Mononuclear cell (primary cell): ENCODE results near the gene LYRM2. TPM values are rescaled to one million over a fixed set of nuclear protein-coding genes. Genes with fewer than 3 reads are reported as not detected.

Source experiments
- H3K27me3 ChIP-seq: 2 replicates; pipeline ENCODE4 v1.6.0; 2011; ENCODE audit warnings: low read length, control low read depth; ENCODE audit not compliant: insufficient read depth
- H3K4me1 ChIP-seq: 2 replicates; pipeline ENCODE4 v1.5.1; 2011; ENCODE audit warnings: mild to moderate bottlenecking, low read length, control low read depth; ENCODE audit not compliant: insufficient read depth
- H3K4me3 ChIP-seq: 2 replicates; pipeline ENCODE4 v1.5.1; 2011; ENCODE audit warnings: mild to moderate bottlenecking, low read length, moderate library complexity
- H3K9me3 ChIP-seq: 2 replicates; pipeline ENCODE4 v1.5.1; 2011; ENCODE audit warnings: low read depth, mild to moderate bottlenecking, control low read depth, low read length
- total RNA-seq: library from RNA; depleted of rRNA; stranded (reverse); fragments of >200 nt; gene quantifications from one replicate; pipeline ENCODE4 v1.2.3, GENCODE V29; 2012

The LYRM2 gene
- total RNA-seq, 1 donor: 21.3 TPM

DNA sequence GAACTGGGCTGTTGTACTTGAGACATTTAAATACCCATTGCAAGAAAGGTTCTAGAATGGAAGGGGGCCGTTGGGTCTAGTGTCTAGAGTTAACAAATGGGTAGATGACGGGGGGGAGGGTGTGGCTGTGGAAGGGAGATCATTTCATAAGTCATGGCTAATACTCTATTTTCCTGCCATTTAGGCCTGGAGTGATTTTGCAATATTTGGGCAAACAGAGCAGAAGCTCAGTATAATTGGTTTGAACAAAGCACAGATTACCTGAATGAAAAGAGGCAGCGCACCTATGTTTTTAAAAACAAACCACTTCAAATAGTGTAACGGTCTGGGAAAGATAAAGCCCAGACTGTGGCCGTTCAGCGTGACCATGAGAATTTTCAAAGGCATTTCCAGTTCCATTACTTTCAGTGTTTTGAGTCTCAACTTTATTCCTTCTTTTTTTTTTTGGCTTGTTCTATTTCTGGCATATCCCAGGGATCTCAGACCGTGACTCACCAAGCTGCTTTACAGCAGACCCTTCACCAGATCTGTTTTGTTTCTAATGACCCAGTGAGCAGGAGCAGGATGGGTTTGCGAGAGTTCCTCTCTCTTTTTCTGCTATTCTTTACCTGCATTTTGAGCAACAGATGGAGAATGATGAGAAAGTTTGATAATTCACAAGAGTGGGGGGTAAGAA, 73.7 kb downstream of the LYRM2 start:
- Histone ChIP-seq H3K4me3 (no peak overlapping the region), H3K27me3 (no peaks in the 10 kb centered on the region), H3K4me1 (no peaks in the 10 kb centered on the region), H3K9me3 (no peaks in the 10 kb centered on the region)

DNA sequence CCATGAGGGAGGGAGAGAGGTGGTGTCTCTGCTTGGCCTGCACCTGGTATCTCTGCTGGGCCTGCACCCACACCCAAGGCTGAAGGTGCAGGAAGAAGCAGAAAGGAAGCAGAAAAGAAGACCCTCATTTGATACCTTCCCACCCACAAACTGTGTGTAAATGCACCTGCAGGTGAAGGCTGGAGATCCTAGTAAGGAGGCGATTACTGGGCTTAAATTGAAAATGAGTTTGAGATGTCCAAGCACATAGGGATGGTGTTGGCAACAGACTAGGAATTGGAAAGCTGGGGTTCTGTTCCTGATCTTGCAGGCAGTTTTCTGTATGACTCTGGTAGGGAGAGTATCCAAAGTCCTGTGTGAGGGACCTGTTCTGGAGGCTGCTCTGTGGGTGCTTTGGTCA, 74.7 kb downstream of the LYRM2 start:
- no peaks in the 10 kb centered on the region for H3K9me3 ChIP-seq

DNA sequence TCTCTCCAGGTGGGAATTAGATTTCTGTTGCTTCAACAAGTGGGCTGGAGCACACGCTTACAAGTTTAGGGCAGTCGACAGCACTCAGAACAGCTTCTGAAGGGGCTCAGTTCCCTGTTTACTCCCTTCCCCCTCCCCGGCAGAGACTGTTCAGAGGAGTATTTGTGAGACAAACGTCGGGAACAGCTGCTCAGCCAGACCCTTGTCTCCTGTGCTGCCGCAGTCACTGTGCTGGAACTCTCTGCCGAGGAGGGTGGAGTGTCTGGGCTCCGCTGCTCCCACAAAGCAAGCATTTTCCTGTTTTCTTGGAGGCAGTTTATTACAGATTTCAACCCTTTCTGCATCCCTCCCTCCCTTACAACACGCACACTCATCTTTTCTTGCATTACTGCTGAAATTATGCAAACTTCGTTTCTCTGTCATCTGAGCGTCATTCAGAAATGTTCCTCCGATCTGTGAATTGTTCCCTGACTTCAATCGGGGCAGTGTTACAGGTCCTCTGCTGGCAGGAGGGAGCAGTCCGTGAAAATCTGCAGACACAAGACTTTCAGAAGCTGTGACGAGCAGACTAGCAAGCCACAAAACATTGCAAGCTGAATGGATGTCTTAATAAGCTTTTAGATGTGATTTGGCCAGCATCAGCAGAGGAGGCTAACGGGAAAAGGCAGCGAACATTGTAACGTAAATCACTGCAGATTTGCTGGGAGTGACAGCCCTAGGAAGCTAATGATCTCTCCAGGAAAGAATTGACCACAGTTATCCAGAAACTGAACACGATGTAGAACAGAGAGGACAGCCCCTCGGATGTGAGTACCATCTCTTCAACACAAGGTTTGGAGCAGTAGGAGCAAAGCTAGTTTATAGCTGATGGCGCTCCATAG, 76.2 kb downstream of the LYRM2 start:
- H3K27me3 ChIP-seq: no peaks in the 10 kb centered on the region
- no peaks in the 10 kb centered on the region for H3K4me1 ChIP-seq
- H3K4me3 ChIP-seq: no peak overlapping the region
- H3K9me3 ChIP-seq: no peaks in the 10 kb centered on the region

More for the DNA sequence above, 74.7 kb downstream of the LYRM2 start:
- Histone ChIP-seq H3K4me1 (no peaks in the 10 kb centered on the region), H3K4me3 (no peak overlapping the region), H3K27me3 (no peaks in the 10 kb centered on the region)

DNA sequence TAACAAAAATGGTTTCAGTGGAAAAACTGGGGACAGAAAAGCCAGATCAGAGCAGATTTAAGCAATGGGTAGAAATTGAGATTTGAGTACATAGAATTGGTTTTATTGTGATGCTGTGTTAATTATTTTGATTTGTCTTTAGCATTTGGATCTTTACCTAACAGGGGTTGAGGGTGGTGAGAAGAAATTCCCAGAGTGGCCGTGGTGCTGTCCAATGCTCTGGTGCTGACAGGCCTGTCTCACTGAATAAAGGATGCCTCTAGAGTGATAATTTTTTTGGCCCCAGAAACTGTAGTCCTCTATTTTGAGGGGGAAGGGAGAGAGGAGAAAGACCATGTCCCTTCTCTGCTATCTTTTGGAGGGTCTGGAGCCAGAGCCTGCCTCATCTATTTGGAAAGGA, 79.1 kb downstream of the LYRM2 start:
- Histone ChIP-seq H3K27me3 (no peaks in the 10 kb centered on the region), H3K9me3 (no peaks in the 10 kb centered on the region), H3K4me1 (no peaks in the 10 kb centered on the region), H3K4me3 (no peak overlapping the region)

DNA sequence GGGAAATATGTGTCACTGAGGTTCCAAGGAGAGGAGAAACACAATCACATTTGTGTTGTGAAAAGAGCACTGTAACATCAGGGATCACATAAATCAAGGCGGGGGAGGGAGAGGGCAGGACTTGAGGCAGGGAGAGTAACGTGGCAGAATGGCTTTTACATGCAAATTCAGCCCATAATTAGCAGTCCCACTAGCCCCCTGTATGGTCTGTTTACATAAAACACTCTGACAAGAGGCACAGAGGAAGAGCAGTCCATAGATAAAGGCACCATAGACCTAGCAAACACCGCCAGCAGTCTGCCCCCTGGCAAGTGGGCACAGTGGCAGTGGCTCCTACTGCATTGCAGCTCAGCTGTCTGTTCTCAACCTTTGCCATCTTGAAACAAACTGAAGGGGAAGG, 82.7 kb downstream of the LYRM2 start:
- no peaks in the 10 kb centered on the region for H3K9me3 ChIP-seq
- no peak overlapping the region for H3K4me3 ChIP-seq
- no peaks in the 10 kb centered on the region for H3K27me3 ChIP-seq
- no peaks in the 10 kb centered on the region for H3K4me1 ChIP-seq

DNA sequence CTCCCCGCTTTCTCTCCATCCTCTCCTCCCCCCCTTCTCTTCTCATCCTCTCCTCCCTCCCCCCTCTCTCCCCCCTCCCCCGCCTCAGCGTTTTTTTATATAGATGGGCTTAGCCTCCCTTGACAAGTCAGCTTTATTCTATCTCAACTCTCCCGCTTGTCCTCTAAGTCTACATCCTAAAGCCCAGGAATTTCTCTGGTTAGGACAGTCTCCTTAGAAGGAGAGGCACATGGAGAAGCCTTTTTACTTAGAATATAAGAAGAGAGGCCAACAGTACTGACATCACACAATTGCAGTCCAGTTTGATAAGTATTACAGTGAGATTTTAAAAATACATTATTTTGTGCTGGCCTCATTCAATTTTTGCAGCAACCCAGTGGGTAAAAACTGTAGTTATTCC, 83.5 kb downstream of the LYRM2 start:
- Histone ChIP-seq H3K4me1 (no peaks in the 10 kb centered on the region), H3K4me3 (no peak overlapping the region), H3K9me3 (no peaks in the 10 kb centered on the region), H3K27me3 (no peaks in the 10 kb centered on the region)

DNA sequence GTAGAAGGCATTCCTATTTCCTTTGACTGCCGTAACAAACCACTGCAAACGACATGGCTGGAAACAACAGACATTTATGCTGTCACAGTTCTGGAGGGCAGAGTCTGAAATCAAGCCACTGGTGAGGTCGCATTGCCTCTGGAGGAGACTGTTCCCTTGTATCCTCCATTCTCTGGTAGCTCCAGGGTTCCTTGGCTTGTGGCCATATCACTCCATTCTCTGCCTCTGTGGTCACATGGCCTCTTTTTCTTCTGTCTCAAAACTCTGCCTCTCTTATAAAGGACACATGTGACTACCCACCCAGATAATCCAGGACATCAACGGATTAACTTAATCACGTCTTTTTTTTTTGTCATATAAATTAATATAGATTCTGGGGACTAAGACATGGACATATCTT, 84.4 kb downstream of the LYRM2 start:
- H3K4me3 ChIP-seq: no peak overlapping the region
- no peaks in the 10 kb centered on the region for H3K4me1 ChIP-seq
- H3K9me3 ChIP-seq: no peaks in the 10 kb centered on the region
- H3K27me3 ChIP-seq: no peaks in the 10 kb centered on the region

DNA sequence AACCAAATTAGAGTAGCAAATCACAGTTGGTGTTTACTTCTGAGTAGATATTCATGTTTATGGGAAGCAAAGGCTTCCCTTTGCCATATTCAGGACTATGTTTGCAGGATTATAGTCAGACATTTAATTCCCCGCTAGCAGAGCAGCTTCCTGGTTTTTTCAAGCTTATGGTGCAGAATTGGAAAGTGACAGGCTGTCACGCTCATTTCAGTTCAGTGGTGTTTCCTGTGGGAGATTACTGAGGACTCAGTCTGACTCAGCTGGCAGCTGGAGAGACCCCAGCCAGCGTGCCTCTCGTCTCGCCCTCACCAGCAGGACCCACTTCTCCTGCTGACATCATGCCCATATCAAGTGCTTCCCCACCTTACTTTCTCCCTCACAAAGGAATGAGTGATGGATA, 85.1 kb downstream of the LYRM2 start:
- Histone ChIP-seq H3K4me1 (no peaks in the 10 kb centered on the region), H3K27me3 (no peaks in the 10 kb centered on the region), H3K9me3 (no peaks in the 10 kb centered on the region), H3K4me3 (no peak overlapping the region)

DNA sequence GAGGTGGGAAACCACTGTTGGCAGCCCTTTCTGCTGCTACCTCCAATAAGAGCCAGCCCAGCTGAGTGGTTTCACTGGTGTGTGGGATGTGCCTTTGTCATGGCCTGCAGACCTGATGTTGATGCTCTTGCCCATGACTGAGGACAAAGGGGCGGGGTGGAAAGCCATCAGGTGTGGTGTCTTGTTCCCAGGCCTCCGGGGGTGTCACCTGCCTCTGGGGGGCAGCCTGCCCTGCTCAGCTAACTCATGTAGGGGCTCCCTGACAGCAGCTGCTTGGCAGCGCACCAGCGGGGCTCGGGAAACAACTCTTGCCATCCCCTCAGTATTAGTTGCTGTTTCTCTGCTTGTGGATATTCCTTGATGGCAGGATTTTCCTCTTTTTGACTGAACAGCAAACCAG, 91.3 kb downstream of the LYRM2 start:
- Histone ChIP-seq H3K4me1 (no peaks in the 10 kb centered on the region), H3K9me3 (no peaks in the 10 kb centered on the region), H3K27me3 (no peaks in the 10 kb centered on the region), H3K4me3 (no peak overlapping the region)

DNA sequence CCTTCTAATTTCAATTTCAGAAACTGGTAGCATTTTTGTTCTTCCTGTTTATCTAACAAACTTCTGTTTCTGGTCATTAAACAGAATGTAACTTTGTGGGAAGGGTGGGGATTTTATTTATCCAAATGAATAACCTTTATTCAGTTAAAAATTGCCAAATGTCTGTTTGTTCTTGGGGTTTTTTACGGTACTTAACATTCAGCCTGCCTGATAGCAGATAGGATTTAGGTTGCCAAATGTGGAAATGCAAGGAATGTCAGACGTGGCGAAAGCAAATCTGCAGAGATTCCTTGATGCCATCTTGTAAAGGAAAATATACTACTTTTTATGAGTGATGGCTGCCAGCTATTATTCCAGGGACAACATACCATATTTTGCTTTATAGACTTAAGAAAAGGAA, 95.7 kb downstream of the LYRM2 start:
- Histone ChIP-seq H3K27me3 (no peaks in the 10 kb centered on the region), H3K4me3 (no peak overlapping the region), H3K9me3 (no peaks in the 10 kb centered on the region), H3K4me1 (no peaks in the 10 kb centered on the region)

DNA sequence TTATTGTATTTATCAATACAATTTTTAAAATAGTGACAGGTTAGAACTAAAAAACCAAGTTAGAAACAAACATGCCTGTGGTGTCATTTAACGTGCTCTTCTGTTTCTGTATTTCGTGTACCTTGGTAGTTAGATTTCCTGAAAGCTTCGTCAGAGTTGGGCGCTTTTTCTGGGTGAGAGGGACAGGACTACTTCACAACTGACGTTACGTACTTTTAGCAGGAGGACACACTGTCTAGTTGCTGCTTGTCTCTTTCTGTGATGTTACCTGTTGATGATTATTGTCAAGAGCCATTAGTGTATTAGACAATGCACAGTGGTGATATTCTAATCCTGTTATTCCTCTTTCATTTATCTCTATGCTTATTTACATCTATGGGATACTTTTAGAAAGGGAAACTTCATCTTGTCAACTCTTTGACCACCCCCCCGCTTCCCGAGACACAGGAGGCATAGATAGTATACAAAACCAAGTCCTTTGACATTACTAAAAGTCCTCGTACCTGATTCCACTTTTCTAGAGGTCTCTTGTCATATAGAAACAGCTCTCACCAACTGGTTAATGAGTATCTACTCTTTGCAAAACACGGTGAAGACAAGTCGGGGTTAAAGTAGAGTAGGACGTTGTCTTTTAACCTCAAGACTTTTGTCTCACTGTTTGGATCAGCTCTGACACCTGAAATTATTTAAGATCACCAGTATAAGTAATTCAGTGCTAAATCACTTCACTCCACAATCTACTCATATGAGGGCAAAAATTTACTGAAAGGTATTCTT, 96.3 kb downstream of the LYRM2 start:
- Histone ChIP-seq H3K4me3 (no peak overlapping the region), H3K4me1 (no peaks in the 10 kb centered on the region), H3K27me3 (no peaks in the 10 kb centered on the region), H3K9me3 (no peaks in the 10 kb centered on the region)

DNA sequence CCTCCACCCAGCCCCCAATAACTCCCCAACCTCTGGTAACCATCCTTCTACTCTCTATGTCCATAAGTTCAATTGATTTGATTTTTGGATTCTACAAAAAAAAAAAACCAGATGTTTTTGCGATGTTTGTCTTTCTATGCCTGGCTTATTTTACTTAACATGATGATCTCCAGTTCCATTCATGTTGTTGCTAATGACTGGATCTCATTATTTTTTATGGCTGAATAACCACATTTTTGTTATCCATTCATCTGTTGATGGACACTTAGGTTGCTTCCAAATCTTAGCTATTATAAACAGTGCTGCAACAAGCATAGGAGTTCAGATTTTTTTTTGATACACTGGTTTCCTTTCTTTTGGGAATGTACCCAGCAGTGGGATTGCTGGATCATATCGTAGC, 98.8 kb downstream of the LYRM2 start:
- Histone ChIP-seq H3K27me3 (no peaks in the 10 kb centered on the region), H3K4me3 (no peak overlapping the region), H3K9me3 (no peaks in the 10 kb centered on the region), H3K4me1 (no peaks in the 10 kb centered on the region)

DNA sequence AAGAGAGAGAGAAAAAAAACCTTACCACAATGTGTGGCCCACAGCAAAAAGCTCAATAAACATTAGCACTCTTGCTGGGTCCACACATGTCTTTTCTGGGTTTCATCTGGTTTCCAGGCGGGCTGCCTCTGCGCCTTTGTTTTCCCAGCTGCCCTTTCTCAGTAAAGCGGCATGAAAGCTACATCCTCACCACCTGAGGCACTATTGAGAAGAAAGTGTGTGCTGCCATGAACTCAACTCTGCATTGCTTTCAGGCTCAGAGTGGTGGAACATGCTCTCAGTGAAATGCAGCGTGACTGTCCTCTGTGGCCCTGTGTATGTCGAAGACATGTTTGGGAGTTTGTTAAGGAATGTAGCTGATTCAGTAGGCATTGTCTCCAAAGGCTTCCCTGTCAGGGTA, 102.3 kb downstream of the LYRM2 start:
- H3K4me3 ChIP-seq: no peak overlapping the region
- H3K27me3 ChIP-seq: no peaks in the 10 kb centered on the region
- no peaks in the 10 kb centered on the region for H3K9me3 ChIP-seq
- H3K4me1 ChIP-seq: no peaks in the 10 kb centered on the region

DNA sequence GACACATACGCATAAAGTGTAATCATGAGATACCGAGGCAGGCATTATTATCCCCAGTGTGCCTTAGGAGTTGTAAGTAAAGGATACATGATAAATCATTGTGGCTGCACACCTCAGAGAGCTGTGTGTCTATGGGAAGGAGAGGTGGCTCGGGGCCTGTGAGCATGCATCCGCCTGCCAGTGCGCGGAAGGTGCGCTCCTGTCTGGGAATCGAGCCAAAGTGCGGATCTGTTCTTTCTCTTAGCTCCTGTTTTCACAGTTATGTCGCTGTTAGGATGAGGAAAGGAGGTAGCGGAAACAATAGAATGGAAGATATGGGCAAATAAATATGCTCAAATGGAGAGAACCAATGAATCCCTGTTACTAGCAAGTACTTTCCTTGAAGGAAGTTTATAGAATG, 107.6 kb downstream of the LYRM2 start:
- H3K9me3 ChIP-seq: no peaks in the 10 kb centered on the region
- no peak overlapping the region for H3K4me3 ChIP-seq
- no peaks in the 10 kb centered on the region for H3K4me1 ChIP-seq
- no peaks in the 10 kb centered on the region for H3K27me3 ChIP-seq

DNA sequence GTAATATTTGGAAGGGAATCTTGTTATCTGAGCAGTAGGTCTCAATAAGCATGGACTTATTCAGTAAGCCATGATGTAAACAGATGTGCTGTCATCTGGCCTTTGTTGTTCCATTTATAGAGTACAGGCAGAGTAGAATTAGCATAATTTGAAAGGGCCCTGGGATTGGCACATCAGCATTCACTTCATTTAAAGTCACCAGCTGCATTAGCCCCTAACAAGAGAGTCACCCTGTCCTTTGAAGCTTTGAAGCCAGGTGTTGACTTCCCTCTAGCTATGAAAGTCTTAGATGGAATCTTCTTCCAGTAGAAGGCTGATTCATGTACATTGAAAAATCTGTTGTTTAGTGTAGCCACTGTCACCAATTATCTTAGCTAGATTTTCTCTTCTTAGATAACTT, 109.7 kb downstream of the LYRM2 start:
- H3K4me1 ChIP-seq: no peaks in the 10 kb centered on the region
- no peaks in the 10 kb centered on the region for H3K27me3 ChIP-seq
- H3K9me3 ChIP-seq: no peaks in the 10 kb centered on the region
- no peak overlapping the region for H3K4me3 ChIP-seq
